NCI-H2029 (cell line): Measurements from ENCODE around the gene OR2W1.

Experiments
- DNase-seq: peaks from one replicate; lab custom pipeline; 2025; lab: John Stamatoyannopoulos, UW

OR2W1 gene

GRCh38 chr6:29045075-29045474 is at the start of gene OR2W1:
Gene OR2W1 (minus strand): TSS chr6:29045175. CDS start chr6:29045175, 0 bp downstream.
- DNase-seq, result no peak

- no peak for DNase-seq
Observed at GRCh38 chr6:29092957-29093356, 48.0 kb upstream of the OR2W1 start.

GRCh38 chr6:29087213-29087612 is 42.2 kb upstream of the OR2W1 start, which contains the start of gene OR2B3:
Gene OR2B3 (minus strand): TSS chr6:29087313. CDS start chr6:29087248, 65 bp downstream.
- DNase-seq, result no peak

- no peak for DNase-seq
Observed at GRCh38 chr6:29082457-29082856, 37.5 kb upstream of the OR2W1 start.

GRCh38 chr6:29081312-29081711 is 36.3 kb upstream of the OR2W1 start:
- no peak for DNase-seq

GRCh38 chr6:29079203-29079602 is 34.2 kb upstream of the OR2W1 start:
- no peak for DNase-seq

- no peak for DNase-seq
Observed at GRCh38 chr6:29071831-29072723, 27.1 kb upstream of the OR2W1 start.

- DNase-seq, result no peak
Observed at GRCh38 chr6:29051680-29052079, 6.7 kb upstream of the OR2W1 start.

- DNase-seq, result no peak
Observed at GRCh38 chr6:29035951-29036350, 9.0 kb downstream of the OR2W1 start.

- DNase-seq, result no peak
Observed at GRCh38 chr6:29028821-29029220, 16.2 kb downstream of the OR2W1 start.

- no peak for DNase-seq
Observed at GRCh38 chr6:29025927-29026585, 18.9 kb downstream of the OR2W1 start.

- DNase-seq, result no peak
Observed at GRCh38 chr6:29021434-29021833, 23.5 kb downstream of the OR2W1 start.

GRCh38 chr6:29019629-29020028 is 25.3 kb downstream of the OR2W1 start:
- DNase-seq, result no peak

- DNase-seq, result no peak
Observed at GRCh38 chr6:29017428-29017802, 27.6 kb downstream of the OR2W1 start.

- peak; percentile 53 for DNase-seq
Observed at GRCh38 chr6:29016559-29017427, 28.2 kb downstream of the OR2W1 start.

- DNase-seq, result no peak
Observed at GRCh38 chr6:29014729-29015608, 30.0 kb downstream of the OR2W1 start.

GRCh38 chr6:29011276-29011734 is 33.7 kb downstream of the OR2W1 start:
- DNase-seq, result peak; percentile 6

- no peak for DNase-seq
Observed at GRCh38 chr6:29009358-29009757, 35.6 kb downstream of the OR2W1 start.

- DNase-seq, result no peak
Observed at GRCh38 chr6:29008089-29008488, 36.9 kb downstream of the OR2W1 start.

- DNase-seq, result no peak
Observed at GRCh38 chr6:29005183-29005885, 39.6 kb downstream of the OR2W1 start, which contains the start of gene ZNF311. Gene ZNF311 (minus strand): TSS chr6:29005315. CDS start chr6:29003954, 1,361 bp downstream.
